Heart left ventricle (tissue), 13 donors: Measurements from ENCODE around the gene NTRK2.

ENCODE experiments used
- CTCF ChIP-seq, 12 donors: fragments of 200-600 bp; sonication (generic) in 4 of 12; IDR thresholded peaks; one replicate each; pipeline versions ENCODE4 v1.5.0 to v1.8.0; 2018 to 2022; ENCODE audit warnings: antibody characterized with exemption in 12 of 12, mild to moderate bottlenecking in 5 of 12
- POLR2A ChIP-seq, 2 donors: fragments of 450-650 bp; IDR thresholded peaks; one replicate each; pipeline ENCODE4 v1.6.1; 2017; ENCODE audit warnings: antibody characterized with exemption in 2 of 2, mild to moderate bottlenecking in 2 of 2, moderate library complexity in 2 of 2
- donor health status: ischemic (EF 13 %, LVEDD 7.1; RV severe dilation, severe dysfunction).
- donor health status: DM: no; HTN: yes; CAD: no.
- donor health status: DM: no; HTN: no; CAD: no.
- donor health status: ischemic (EF 25% LVEDD 6.9; RV normal size, moderate dysfunction).
- donor health status: ischemic (EF 25% LVEDD 5.7; RV mildly dilated, moderate dysfunction).
- donor health status: ischemic (EF 35%, LVEDD 5.7; RV mildly dilated, moderate dysfunction).
- donor health status: nonischemic (EF 11% LVEDD 7.7; RV severe dilation, severe dysfunction).
- donor health status: DM: yes; HTN: yes; CAD: no.
- donor health status: PGD.
- donor health status: ischemic (EF 29% LVEDD 5.4; RV normal size, mild dysfunction).
- donor health status: nonischemic (EF 23%, LVEDD 6.1; RV moderate dilation, normal function).

DNA sequence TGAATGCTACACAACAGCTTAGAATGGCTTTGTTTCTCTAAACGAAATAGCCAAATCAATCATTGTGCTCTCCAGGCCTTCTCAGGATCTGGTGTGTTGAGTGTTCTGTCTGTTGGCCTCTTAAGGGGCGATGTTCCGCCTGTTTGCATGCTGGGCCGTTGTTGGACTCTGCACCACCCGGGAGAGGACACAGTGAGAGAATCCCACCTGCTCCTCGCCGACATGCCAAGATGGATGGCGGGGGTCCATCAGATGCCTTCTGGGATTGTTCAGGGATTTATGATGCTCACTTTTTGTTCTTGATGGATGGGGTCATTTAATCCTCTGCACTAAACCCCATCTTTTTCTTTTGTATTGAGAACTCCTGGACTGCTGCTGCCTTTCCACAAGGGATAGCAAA, 159.9 kb downstream of the NTRK2 start:
- TF ChIP-seq CTCF (IDR thresholded peaks at IDR 0.05): no peak
- TF ChIP-seq POLR2A (IDR thresholded peaks at IDR 0.05): no peak
